HG03060 (cell line): Measurements from ENCODE around the gene PTAFR.

Source experiments
- ATAC-seq: cut with Tn5 transposase; IDR thresholded peaks from one replicate; pipeline ENCODE4 v1.9.1; 2021; ENCODE audit warnings: low read depth, moderate number of reproducible peaks; ENCODE audit not compliant: unreplicated experiment

Gene PTAFR

GRCh38 chr1:28126212-28126611, 50.3 kb downstream of the PTAFR start:
- ATAC-seq = no peak

GRCh38 chr1:28123461-28123961, 53.0 kb downstream of the PTAFR start:
- no peak for ATAC-seq

- ATAC-seq = no peak
These were observed 54.3 kb downstream of the PTAFR start for GRCh38 chr1:28122183-28122582.

- ATAC-seq = no peak
These were observed 56.9 kb downstream of the PTAFR start for GRCh38 chr1:28119556-28119955.

- no peak for ATAC-seq
These were observed 57.7 kb downstream of the PTAFR start for GRCh38 chr1:28118640-28119307.

GRCh38 chr1:28115267-28115666, 61.2 kb downstream of the PTAFR start:
- no peak for ATAC-seq

GRCh38 chr1:28114844-28115243, 61.6 kb downstream of the PTAFR start:
- ATAC-seq = no peak

GRCh38 chr1:28113242-28113572, 63.3 kb downstream of the PTAFR start:
- no peak for ATAC-seq

- no peak for ATAC-seq
These were observed 63.9 kb downstream of the PTAFR start for GRCh38 chr1:28112388-28113241.

GRCh38 chr1:28111157-28111556, 65.3 kb downstream of the PTAFR start:
- no peak for ATAC-seq

GRCh38 chr1:28110555-28110954, 65.9 kb downstream of the PTAFR start:
- ATAC-seq = no peak

- no peak for ATAC-seq
These were observed 66.9 kb downstream of the PTAFR start for GRCh38 chr1:28109639-28110038.

GRCh38 chr1:28108001-28108400, 68.5 kb downstream of the PTAFR start:
- ATAC-seq = no peak

- no peak for ATAC-seq
These were observed 71.5 kb downstream of the PTAFR start for GRCh38 chr1:28104866-28105467.

GRCh38 chr1:28102189-28102588, 74.3 kb downstream of the PTAFR start:
- no peak for ATAC-seq

GRCh38 chr1:28099050-28099769, 77.3 kb downstream of the PTAFR start:
- ATAC-seq = no peak
